SKM-1 treated with dmso at 0.1 percent for 144 hours (cell line): ENCODE results near the gene SPP2.

Source experiments
- DNase-seq: peaks from one replicate; lab custom pipeline; 2025; ENCODE audit not compliant: unreplicated experiment; lab: John Stamatoyannopoulos, UW

Gene SPP2

DNA sequence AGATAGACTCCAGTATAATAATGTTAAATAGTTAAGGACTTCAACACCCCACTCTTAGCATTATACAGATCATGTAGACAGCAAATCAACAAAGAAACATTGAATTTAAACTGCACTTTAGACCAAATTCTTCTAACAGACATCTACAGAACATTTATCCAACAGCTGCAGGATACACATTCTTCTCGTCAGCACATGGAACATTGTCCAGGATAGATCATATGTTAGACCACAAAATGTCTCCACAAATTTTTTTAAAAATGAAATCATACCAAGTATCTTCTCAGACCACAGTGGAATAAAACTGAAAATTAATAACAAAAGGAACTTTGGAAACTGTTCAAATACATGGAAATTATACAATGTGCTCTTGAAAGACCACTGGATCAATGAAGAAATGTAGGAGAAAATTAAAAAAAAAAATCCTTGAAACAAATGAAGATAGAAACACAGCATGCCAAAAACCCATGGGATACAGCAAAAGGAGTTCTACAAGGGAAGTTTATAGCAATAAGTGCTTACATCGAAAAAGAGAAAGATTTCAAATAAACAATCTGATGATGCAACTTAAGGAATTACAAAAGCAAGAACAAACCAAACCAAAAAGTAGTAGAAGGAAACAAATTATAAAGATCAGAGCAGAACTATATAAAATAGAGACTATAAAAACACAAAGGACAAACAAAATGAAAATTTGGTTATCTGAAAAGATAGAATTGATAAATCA, 12.3 kb upstream of the SPP2 start:
- no peak for DNase-seq

DNA sequence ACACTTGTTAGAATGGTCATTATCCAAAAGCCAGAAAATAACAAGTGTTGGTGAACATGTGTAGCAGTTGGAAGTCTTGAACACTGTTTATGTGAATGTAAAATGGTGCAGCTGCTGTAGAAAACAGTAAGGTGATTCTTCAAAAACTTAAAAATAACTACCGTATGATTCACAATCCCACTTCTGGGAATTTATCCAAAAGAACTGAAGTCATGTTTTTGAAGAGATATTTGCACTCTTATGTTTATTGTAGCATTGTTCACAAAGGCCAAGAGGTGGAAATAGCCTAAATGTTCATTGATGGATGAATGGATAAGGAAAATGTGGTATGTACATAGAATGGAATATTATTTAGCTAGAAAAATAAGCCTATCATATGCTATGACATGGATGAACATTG, 6.3 kb upstream of the SPP2 start:
- no peak for DNase-seq

DNA sequence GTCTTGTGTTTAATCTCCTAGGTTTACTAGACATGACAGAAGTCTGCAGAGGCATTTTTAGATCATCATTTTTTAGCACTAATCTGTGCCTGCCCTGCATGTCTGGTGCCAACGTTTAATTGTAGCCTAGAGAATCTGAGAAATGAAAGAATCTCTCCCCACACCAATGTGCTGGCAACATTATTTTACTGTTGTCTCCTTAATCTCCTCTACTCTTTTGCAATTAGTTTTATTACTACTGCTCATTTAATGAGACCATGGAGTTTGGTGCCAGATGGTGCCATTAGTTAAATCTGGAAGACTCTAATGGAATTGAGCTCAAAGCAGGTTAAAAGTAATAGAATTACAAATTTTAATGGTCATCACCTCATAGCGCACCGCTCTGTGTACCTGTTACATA, 4.0 kb upstream of the SPP2 start:
- no peak for DNase-seq

DNA sequence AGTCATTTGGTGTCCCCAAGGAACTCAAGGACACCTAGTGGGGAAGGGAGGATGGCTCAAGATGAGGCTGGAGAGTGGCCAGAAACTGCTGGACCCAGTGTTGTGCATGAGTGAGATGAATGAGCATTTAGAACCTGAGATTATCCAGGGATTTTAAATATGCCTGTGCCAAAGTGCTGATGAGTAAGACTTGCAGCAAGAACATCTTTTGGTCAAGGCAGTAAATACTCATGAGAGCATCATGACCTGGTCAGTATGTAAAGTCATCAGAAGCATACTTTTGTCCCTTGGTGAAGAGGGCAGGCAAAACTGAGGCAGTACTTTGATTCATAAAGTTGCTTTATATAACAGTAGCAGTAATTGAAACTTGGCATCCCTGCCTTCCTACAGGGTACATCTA, 3.1 kb upstream of the SPP2 start:
- no peak for DNase-seq

DNA sequence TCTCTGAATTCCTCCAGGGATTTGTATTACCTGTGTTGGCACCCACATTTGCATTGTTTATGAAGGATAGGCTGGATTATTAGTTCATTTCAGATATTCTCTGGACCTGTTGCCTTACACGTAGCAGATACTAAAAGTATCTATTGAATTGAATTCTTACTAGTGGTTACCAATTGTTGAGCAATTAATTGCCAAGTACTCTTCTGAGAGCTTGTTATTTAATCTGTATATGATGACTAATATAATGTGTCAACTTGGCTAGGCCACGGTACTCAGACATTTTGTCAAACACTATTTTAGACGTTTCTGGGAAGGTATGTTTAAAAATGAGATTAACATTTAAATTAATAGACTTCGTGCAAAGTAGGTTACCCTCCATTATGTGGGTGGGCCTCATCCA, 2.5 kb upstream of the SPP2 start:
- DNase-seq, result no peak

DNA sequence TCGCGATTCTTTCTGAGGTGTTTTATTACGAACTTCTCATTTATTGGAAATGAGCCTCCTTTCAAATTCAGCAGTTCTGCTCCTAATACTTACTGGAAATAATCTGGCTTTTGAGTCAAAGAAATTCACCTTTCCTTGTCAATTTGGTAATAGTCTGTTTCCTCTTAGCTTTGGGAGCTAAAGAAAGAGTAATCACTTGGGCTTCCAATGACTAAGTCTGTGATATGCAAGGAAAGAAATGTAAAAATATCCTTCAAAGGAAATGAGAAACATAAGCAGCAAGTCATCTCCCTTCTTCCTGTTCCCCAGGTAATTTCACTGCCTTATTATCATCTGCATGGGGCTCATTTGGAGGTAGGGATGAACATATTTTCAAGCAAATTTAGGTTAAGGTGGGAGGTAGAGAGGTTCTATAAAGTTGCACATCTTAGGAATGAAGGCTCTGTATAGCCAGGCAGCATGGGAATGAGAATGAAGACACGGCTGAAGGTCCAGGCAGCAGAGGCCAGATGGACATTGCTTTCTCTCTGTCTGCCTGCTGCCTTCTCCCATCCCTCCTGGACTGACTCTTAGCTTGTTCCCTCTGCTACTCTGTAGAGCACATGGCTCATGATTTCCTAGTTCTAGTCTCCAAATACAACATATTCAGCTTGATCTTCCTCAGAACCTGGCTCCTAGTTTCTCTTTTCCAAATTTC, 1.0 kb downstream of the SPP2 start:
- no peak for DNase-seq

DNA sequence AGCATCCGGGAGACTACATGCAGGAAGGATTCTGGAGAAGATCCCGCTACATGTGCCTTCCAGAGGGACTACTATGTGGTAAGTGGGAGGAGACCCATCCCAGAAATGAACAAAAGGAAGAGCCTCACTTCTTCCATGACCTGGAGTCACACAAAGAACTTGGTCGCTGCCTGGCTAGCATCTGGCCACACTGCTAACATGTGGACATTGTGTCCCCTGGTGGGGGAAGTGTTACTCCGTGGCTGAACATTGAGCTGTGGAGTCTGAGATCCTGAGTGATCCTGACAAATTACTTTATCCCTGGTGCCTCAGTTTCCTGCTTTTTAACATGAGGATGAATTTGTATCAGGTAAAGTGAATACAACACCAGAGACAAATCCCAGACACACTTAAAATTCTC, 8.4 kb downstream of the SPP2 start:
- no peak for DNase-seq

DNA sequence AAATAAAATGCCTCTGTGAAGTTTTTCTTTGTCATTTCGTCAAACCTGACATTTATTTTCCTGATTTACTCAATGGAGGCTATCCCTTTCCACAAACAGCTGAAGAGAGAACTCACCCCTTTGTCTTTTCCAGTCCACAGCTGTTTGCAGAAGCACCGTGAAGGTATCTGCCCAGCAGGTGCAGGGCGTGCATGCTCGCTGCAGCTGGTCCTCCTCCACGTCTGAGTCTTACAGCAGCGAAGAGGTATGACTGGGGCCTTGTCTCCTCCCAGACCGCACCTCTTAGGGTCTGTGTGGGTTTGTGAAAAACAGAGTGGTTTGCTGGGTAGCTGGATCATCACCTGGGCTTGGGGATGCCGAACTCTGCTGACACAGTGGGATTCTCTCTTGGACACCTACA, 9.7 kb downstream of the SPP2 start:
- no peak for DNase-seq

DNA sequence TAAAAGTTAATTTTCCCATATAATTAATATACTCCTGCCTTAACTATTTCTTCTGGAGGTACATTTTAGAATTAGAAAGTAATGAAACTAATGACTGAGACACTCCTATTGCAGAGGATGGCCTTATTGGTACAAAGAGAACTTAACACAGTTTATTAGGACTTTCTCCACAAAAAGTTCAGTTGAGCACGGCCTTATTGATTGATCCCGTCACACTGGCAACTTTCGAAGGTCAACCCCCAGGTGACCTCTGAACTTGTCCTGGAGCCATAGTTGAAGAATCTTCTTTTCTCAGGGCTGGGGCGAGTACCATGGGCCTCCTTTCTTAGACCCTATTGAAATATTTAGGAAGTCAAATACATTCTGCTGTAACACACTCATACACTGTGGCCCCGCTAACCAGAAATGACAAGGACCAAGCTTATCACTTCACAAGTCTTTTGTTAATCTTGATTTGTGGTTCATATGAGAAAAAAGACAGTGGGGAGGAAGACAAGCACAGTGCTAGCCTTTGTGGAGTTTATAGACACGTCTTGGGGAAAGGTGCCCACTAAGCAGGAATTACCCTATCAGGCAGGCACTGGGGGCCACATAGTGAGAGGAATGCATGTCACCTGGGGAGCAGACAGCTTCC, 11.2 kb downstream of the SPP2 start:
- no peak for DNase-seq

DNA sequence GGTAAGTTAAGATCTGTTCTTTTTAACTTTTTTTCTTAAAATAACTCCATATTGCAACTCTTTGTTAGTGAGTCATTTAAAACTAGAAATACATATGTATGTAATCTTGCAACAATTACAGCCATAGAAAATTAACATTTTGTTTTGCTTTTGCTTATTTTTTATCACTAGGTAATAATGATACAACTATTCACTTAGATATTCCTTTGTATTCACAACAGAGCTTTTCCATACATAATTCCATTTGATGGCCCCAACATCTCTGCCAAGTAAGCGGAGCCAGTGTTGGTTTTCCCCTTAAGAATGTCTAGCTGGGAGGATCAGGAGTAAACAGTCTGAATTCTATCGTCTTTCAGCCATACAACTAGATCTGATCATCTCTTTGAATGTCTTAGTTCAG, 16.1 kb downstream of the SPP2 start:
- DNase-seq, result no peak

DNA sequence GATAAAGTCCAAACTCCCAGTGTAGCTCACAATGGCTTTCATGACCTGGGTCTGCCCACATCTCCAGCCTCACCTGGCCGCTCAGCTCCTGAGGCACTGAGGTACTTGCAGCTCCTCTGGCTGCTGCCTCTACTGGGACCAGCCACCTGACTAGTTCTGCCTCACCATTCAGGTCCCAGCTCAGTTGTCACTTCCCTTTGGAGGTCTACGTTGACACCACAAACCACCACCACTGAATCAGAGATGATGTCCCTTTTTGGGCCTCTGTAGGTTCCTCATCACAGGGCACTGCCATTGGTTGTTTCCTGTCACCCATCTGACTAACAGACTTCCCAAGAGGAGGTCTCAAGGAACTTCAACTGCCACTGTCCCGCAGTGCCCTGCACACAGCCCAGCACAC, 21.2 kb downstream of the SPP2 start:
- DNase-seq, result no peak

DNA sequence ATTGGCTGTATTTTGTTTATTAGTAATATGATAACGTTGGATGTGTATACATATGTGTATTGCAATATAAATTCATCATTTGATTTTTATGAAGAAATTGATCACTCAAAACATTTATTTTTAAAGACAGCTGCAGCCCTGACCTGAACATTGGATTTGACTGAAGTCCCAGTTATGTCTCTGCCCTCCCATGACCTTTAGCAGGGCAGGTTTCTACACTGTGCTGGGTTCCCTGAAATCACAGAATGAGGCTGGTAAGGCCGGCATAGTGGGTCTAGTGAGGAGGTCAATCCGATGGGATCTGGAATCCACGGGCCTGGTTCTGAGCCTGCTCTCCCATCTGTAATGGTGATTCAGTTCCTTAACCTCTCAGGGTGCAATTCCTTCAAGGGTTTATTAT, 22.0 kb downstream of the SPP2 start:
- DNase-seq, result no peak

DNA sequence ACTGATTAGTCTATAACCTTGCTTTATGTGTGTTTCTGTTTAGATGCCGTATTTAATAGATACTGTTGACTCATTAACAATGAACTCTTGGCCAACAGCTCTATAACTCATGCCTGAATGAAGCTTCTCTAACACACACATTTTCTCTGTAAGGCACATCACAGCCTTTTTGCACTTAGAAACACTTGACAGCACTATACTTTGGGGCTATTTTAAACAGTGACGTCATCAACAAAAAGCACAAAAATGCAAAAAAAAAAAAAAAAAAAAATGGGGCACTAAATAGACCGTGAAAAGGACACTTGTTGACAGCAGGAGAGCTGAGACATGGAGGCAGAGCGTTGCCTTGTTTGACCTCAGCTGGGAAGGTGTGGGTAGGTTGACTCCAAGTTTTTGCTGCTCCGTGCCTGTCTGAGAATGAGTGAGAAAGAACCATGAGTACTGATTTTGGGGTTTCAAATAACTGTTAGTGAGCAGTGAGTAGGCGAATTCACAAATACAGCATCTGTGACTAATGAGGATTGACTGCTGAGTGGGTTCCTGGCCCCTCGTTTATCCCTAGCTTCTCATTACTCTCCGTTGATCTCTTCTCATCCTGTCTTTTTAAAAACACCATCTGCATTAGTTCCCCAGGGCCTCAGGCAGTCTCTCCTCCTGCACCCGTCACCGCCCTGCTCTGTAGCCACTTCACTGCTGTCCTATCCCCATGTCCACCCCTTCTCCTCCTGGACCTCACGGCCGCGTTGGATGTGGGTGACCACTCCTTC, 24.4 kb downstream of the SPP2 start:
- DNase-seq, result no peak

DNA sequence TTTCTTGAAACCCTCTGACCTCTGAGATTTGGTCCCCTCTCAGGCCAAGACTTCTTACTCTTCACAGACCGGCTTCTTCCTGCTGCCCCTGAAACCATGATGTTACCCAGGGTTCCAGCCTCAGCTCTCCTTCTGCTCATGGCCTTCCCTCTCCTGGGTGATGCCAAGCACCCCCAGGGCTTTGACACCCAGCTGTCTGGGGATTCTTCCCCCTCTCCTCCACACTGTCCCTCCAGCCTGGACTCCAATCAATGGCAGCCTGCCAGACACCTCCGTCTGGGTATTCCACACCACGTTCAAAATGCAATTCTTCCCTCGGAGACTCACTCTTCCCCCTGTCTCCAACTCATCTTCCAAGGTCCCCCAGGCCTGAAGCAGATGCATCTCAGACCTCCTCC, 25.0 kb downstream of the SPP2 start:
- no peak for DNase-seq

DNA sequence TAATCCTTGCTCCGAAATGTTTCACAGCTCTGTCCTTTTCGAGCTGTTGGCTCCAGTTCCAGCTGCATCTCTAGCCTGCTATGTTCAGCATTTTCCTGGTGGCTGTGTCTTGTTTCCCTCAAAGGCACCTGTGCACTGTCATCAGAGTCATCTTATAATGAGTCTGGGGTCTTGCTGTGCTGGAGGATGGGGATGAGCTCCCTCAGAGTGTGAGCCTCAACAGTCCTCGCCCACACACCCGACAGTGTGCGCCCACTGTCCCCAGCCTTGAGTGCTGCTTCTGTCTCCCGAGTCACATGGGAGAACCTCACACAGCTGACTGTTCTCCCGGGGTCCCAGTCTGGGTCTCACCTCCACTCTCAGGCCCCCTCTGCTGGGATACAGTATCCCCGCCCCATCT, 25.4 kb downstream of the SPP2 start:
- DNase-seq, result no peak

DNA sequence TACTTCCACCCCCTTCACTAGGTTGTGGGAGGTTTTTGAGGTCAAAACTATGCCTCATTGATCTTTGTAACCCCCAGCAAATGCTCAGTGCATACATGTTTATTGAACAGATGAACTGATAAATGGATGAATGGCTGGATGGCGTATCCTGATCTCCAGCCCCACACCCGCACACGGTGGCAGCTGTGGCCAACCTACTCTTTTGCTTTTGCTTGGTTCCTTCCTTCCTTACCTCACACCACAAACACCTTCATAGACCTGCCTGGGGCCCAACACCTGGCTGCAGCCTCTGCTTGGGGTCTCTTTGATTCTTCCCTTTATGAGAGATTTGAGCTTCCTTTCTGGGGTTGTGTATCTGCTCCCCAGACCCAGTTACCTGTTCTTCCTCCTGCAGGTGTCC, 25.9 kb downstream of the SPP2 start:
- no peak for DNase-seq

DNA sequence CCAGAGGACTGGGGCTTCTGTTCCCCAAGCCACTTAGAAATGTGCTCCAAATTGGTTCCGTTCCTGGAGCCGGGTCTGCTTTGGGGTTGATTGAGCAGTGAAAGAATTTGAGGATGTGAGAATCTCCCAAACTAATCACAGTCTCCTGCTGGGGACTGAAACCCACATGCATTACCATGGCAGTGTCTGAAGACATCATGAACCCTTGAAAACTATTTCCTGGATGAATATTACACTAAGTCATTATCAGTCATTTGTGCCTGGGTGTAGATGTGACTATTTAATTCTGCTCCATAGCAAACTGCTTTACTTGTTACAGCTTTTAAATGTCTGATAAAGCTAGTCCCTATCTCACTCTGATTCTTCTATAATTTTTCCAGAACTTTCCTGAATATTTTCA, 27.6 kb downstream of the SPP2 start:
- DNase-seq, result no peak

DNA sequence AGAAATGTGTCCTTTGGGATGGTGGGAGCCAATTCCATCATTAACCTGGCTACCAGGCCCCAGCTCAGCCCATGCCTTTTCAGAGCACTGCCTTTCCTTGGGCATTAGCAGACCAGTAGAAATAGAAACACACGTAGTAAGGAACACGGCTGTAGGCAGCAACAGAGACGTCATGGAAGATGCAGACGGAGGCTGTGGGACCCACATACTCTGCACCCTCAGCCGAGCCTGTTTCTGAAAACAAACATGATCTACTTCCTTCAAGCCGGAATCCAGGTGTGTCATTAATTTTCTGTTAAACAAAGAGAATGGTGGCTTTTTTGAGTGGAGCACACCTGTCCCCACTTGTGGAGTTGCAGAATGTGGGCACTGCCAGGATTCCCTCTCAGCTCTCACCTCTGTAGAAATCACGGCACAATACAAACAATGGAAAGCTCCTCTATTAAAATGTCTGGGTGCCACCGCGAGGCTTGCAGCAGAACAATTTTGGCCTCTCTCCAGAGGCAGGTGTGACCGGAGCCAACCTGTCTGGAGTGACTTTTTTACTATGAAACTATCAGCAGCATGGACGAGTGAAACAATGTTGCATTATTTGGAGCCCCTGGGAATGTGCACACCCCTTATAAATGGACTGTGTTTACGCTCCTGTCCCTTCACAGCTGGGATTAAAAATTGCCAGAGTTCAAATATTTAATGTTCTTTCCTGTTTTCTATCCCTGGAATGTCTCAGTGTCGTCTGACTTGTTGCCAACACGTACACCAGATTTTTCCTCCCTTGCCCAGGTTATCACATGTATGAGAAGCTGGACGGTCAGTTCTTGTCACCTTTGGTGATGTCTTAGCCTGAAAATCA, 31.7 kb downstream of the SPP2 start:
- no peak for DNase-seq

DNA sequence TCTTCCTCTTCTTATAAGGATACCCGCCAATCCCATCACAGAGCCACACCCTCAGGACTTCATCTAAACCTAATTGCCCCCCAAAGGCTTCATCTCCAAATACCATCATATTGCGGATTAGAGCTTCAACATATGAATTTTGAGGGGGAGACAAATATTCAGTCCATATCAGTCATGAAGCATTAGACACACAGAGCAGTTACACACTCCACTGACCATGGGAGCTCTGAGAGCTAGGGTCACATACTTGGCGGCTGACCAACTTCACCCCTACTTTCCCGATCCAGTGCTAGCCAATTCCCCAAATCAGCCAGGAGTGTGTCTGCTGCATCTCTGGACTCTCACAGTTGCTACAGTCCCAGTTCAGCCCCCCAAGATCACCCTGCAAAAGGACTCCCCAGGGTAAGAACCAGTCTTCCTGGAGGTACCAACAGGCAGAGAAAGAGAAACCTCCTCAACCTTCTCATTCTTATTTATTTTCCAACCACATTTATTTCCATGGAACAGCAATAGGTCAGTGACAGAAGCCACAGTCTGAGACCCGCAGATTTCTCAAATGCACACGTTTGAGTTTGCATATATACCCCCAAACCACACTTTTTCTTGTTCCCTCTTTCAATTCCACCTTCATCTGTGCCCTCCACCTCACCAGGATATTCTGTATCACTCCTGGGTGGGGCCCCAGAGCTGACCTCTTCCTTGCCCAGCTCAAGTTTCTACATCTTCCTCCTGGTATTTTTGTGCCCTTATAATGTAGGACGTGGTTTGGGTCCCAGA, 33.3 kb downstream of the SPP2 start:
- no peak for DNase-seq

DNA sequence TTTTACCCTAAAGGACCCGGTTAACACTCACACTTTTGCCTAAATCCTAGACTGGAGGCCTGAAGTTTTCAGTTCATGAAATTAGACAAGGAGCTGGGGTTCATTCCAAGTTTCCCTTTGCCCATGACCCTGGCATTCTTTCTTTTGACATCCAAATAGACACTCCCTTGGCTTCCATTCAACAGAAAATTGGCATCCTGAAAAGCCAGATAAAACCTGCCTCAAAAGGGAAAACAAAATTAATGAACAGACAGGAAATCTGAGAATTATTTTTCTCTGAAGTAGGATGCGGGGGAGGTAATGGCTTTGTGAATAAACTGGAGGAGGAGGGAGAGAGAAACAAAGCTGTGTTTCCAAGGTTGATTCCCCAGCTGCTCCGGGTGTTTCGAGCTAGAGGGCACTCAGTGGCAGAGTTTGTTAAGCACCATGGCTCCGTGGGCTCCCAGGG, 41.0 kb downstream of the SPP2 start:
- no peak for DNase-seq
